Lung (tissue), 12 donors: ENCODE measurements around the gene BECN2. TPM values are rescaled to one million over a fixed set of nuclear protein-coding genes. Genes with fewer than 3 reads are reported as not detected.

Experiments
- ATAC-seq: fragments of 200-7000 bp; cut with Tn5 transposase; one replicate; pipeline ENCODE4 v1.9.1; 2020; ENCODE audit warnings: moderate number of reproducible peaks; ENCODE audit not compliant: insufficient read depth, low FRiP score
- DNase-seq, 3 donors: peaks; one replicate each; pipeline ENCODE4 v3.0.0-alpha.2; 2013 to 2017
- H3K27ac ChIP-seq, 2 donors: one replicate each; pipeline ENCODE4 v1.5.1; 2013; ENCODE audit warnings: mild to moderate bottlenecking in 2 of 2, moderate library complexity in 2 of 2, control low read depth in 1 of 2, inconsistent platforms in 1 of 2, low read depth in 1 of 2, low read length in 1 of 2
- H3K27me3 ChIP-seq, 3 donors: one replicate each; pipeline ENCODE4 v1.5.1; 2013; ENCODE audit warnings: low read length in 2 of 3; ENCODE audit not compliant: control insufficient read depth in 3 of 3, insufficient read depth in 3 of 3
- H3K36me3 ChIP-seq, 4 donors: one replicate each; pipeline ENCODE4 v1.5.1; 2013; ENCODE audit warnings: low read length in 4 of 4, mild to moderate bottlenecking in 1 of 4, moderate library complexity in 1 of 4; ENCODE audit not compliant: control insufficient read depth in 4 of 4, insufficient read depth in 4 of 4
- H3K4me1 ChIP-seq, 5 donors: one replicate each; pipeline ENCODE4 v1.5.1; 2013; ENCODE audit warnings: low read length in 5 of 5, mild to moderate bottlenecking in 2 of 5, moderate library complexity in 1 of 5; ENCODE audit not compliant: control insufficient read depth in 5 of 5, insufficient read depth in 5 of 5
- H3K4me3 ChIP-seq: one replicate; pipeline ENCODE4 v1.5.1; 2013; ENCODE audit warnings: mild to moderate bottlenecking, control low read depth, moderate library complexity
- H3K9ac ChIP-seq, 2 donors: one replicate each; pipeline ENCODE4 v1.5.1; 2013; ENCODE audit warnings: low read length in 2 of 2, control low read depth in 1 of 2; ENCODE audit not compliant: insufficient read depth in 1 of 2
- H3K9me3 ChIP-seq, 4 donors: one replicate each; pipeline ENCODE4 v1.5.1; 2013; ENCODE audit warnings: low read length in 3 of 4, mild to moderate bottlenecking in 1 of 4, moderate library complexity in 1 of 4; ENCODE audit not compliant: control insufficient read depth in 4 of 4, insufficient read depth in 3 of 4
- CTCF ChIP-seq: IDR thresholded peaks from 2 replicates; pipeline ENCODE4 v1.5.1; 2012; ENCODE audit warnings: mild to moderate bottlenecking; ENCODE audit errors: control extremely low read depth, extremely low read depth
- WGBS, 2 donors: extraction: QIAGEN DNeasy Blood & Tissue Kit; methylation state at CpG; one replicate each; pipeline ENCODE4 v1.1.7; 2013; 5-methylcytosine and 5-hydroxymethylcytosine counted together
- polyA plus RNA-seq, 2 donors: library from polyadenylated mRNA; stranded (reverse); fragments of 200-250 nt; gene quantifications; one replicate each; pipeline ENCODE4 v1.2.1, GENCODE V29; 2013
- total RNA-seq, 2 donors: library from RNA; depleted of rRNA in 1 of 2; stranded (reverse); fragments of >200 nt in 1 of 2; gene quantifications; one replicate each; pipeline ENCODE4 v1.2.1, GENCODE V29; 2014 to 2021
- donor health status: control.
- donor health status: control.
- donor health status: Bipolar disorder and iron deficiency.
- donor health status: healthy.
- donor health status: DM: yes; HTN: yes; CAD: no.

Gene BECN2
- total and polyA plus RNA-seq, 4 donors = not detected

DNA sequence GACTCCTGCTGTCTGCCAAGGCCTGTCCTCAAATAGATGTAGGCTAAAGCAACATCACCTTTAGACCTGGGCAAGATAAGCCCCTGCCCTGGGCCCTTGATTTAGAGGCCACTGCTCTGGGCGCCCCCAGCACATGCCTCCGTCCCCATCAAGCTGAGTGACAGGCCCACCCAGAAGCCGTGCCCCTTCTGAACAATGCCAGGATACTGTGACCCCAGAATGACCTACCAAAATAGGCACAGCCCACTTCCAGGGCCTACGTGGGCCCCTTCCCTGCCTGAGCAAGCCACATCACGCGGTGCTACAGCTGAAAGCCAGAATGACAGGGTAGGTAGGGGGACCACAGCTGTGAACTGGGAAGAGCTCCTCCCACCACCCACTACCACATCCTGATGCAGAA is 24.7 kb upstream of the BECN2 start:
- no peak for ATAC-seq
- H3K27me3 ChIP-seq = no peaks in the 10 kb centered on the region
- 28 to 62% methylated on average over 6 of the region's 6 CpGs for WGBS, 2 donors

GRCh38 chr1:241934201-241934848 is 23.2 kb upstream of the BECN2 start:
- TF ChIP-seq CTCF = no peak
- Histone ChIP-seq H3K9ac (no peak overlapping the region), H3K36me3 (no peaks in the 10 kb centered on the region), H3K4me1 (no peaks in the 10 kb centered on the region), H3K27ac (no peak overlapping the region), H3K4me3 (no peak overlapping the region), H3K27me3 (no peaks in the 10 kb centered on the region), H3K9me3 (peaks cover 0 to 2% (median 0%) of the 10 kb centered on the region in 4 donors)
- 37 to 48% methylated on average over 12 of the region's 12 CpGs for WGBS, 2 donors
- peak; percentile 26 to 62 (median 48) for DNase-seq
- ATAC-seq = no peak

More for the DNA sequence above, 24.7 kb upstream of the BECN2 start:
- no peaks in the 10 kb centered on the region for H3K4me1 ChIP-seq
- no peak overlapping the region for H3K27ac ChIP-seq
- no peak for TF ChIP-seq CTCF
- no peak overlapping the region for H3K4me3 ChIP-seq
- H3K36me3 ChIP-seq = no peaks in the 10 kb centered on the region
- DNase-seq = no peak
- peaks cover 0 to 2% (median 0%) of the 10 kb centered on the region in 4 donors for H3K9me3 ChIP-seq
- no peak overlapping the region for H3K9ac ChIP-seq

DNA sequence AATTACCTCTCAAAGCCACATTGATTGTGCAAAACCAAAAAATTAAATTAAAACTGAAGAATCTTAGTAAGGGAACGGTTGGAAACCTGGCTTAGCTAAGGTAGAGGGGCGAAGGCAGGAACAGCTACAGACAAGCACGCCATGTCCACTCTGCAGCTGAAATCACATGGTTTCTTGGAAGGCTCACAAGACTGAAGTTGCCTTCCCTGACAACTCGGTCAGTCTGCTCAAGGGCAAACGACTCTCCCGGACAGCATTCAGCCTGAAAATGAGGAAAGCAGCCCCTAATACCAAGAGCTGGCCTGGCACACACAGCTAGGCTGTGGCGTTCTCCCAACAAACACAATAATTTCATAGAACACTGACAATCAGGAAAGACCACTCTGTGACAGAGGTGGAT is 22.7 kb upstream of the BECN2 start:
- H3K9ac ChIP-seq = no peak overlapping the region
- no peaks in the 10 kb centered on the region for H3K4me1 ChIP-seq
- ATAC-seq (no peak), DNase-seq (peak in 1 of 3 donors; percentile 2)
- H3K4me3 ChIP-seq = no peak overlapping the region
- WGBS, 2 donors = 64 to 79% methylated on average over 7 of the region's 7 CpGs
- TF ChIP-seq CTCF = no peak
- no peaks in the 10 kb centered on the region for H3K27me3 ChIP-seq
- no peaks in the 10 kb centered on the region for H3K36me3 ChIP-seq
- peaks cover 0 to 2% (median 0%) of the 10 kb centered on the region in 4 donors for H3K9me3 ChIP-seq
- no peak overlapping the region for H3K27ac ChIP-seq

- Histone ChIP-seq H3K27me3 (no peaks in the 10 kb centered on the region), H3K4me3 (no peak overlapping the region), H3K36me3 (no peaks in the 10 kb centered on the region), H3K27ac (no peak overlapping the region), H3K9ac (no peak overlapping the region), H3K9me3 (no peaks in the 10 kb centered on the region), H3K4me1 (no peaks in the 10 kb centered on the region)
- no peak for TF ChIP-seq CTCF
- ATAC-seq (no peak), DNase-seq (no peak)
- 77 to 89% methylated on average over 1 of the region's 1 CpG for WGBS, 2 donors
Measured at GRCh38 chr1:241939798-241940197, 17.8 kb upstream of the BECN2 start.
